ENCODE results near the gene SAT1.

The SAT1 gene

GRCh38 chrX:23811108-23811651 lies 28.2 kb downstream of the SAT1 start:
- no peak for DNase-seq

DNA sequence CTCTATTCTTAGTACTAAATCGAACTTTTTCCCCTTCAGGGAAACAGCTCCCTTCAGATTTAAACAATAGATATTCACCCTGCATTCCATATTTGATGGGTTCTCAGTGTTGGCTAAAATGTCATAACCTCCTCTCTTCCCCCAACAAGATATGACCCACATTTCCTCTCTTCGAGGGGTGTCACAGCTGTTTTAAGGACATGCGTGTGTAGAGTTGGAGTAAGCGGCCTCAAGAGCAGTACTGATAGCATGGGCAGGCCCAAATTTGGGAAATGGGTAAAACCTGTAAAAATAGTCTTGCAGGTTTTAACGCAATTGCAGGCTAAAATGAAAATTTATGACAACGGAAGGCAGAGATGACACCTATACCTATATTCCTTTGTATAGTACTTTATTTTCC lies 28.7 kb downstream of the SAT1 start:
- no peak for DNase-seq

DNA sequence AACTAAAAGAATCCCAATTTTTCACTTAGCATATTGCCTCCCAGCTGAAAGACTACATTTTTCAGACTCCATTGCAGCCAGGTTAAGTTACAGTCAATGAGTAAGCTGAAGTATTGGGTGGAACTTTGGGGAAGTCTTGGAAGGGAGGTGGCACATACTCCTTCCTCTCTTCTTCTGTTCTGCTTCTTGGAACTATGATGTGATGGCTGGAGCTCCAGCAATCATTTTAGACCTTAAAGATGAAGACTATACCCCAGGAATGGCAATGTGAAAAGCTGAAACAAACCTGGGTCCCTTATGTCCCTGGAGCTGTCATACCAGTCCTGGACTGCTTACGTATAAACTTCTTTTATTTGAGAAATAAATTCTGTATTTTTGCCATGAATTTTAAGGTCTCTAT lies 30.8 kb downstream of the SAT1 start:
- no peak for DNase-seq

- DNase-seq: no peak
These were observed 32.4 kb downstream of the SAT1 start for GRCh38 chrX:23815376-23815775.

- DNase-seq: no peak
These were observed 33.2 kb downstream of the SAT1 start for GRCh38 chrX:23816179-23816578.

DNA sequence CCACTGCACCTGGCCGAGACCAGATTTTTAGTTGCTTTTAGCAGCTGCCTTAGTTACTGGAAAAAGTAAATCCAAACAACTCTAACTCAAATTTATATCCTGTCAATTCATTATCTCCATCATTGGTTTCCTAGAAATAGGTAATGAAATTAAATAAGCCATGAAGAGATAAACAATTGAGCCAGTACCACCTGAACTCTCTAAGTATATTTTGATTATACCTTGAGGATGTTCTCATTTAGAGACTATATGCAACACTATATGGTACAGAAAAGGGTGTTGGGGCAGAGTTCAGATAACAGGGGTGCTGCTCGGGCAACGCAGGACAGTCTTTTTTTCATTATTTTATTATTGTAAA lies 35.0 kb downstream of the SAT1 start:
- no peak for DNase-seq

GRCh38 chrX:23819385-23820234 lies 36.6 kb downstream of the SAT1 start:
- no peak for DNase-seq

GRCh38 chrX:23820235-23820782 lies 37.3 kb downstream of the SAT1 start:
- DNase-seq: peak in 1 of 5 experiments; percentile 72

DNA sequence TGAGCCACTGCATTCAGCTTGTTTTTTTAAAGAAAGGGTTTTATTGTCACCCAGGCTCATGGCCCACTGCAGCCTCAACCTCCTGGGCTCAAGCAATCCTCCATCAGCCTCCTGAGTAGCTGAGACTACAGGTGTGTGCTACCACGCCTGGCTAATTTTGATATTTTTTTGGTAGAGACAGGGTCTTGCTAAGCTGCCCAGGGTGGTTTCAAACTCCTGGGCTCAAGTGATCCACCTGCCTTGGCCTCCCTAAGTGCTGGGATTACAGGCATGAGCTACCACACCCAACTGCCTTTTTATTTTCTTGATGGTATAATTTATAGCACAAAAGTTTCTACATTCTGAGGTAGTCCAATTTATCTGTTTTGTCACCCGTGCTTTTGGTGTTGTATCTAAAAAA lies 38.9 kb downstream of the SAT1 start:
- no peak for DNase-seq

DNA sequence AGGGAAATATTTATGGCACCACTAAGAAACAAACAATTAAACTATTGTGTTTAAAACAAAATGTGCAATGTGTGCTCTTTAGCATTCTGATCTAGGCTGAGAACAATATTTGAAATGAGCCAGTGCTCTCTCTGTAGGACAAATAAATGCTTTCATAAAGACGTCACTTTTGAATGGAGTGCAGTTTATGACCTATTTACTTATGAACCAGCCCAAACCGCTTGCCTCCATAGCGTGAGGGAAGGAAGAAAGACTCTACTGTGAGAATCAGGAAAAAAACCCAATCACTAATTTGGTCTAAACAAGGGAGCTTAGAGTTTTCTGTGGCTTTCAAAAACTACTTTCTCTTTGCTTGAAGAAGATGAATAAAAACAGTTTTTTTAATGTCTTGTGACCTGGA lies 39.4 kb downstream of the SAT1 start:
- no peak for DNase-seq

- no peak for DNase-seq
These were observed 39.9 kb downstream of the SAT1 start for GRCh38 chrX:23822841-23823240.

DNA sequence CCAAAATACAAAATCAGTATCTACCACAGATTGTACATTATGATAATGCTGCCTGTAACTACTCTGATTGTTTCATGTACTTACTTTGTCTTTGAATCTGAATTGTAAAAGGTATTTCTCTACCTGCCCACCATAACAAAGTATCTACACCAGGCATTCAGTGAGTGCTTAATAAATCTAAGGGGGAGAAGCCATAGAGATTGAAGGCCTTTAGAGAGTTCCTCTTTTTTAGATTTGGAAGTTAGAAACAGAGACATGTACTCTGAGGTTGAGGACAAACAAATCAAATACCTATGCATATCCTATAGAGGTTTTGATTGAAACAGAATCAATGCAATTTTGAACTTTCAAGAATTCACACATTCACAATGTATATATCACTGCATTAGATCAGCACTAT lies 42.7 kb downstream of the SAT1 start:
- peak in 1 of 5 experiments; percentile 29 for DNase-seq

DNA sequence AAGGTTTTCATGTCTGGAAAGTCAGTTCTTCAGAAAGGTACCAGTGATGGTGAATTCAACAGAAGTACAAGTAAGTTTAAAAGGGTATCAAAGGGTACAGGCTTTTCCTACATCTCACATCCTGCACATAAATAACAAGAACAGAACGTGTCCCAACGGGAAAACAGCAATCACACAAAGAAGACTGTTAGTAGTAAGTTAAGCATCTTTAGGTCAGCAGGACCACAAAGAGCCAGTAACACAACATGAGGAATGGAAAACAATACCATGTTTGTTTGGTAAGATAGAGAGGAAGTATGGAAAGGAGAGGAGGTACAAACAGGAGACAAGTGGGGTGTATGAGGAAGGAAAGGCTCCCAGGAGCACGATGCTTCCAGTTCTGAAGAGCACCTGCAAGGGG lies 43.2 kb downstream of the SAT1 start:
- DNase-seq: no peak

DNA sequence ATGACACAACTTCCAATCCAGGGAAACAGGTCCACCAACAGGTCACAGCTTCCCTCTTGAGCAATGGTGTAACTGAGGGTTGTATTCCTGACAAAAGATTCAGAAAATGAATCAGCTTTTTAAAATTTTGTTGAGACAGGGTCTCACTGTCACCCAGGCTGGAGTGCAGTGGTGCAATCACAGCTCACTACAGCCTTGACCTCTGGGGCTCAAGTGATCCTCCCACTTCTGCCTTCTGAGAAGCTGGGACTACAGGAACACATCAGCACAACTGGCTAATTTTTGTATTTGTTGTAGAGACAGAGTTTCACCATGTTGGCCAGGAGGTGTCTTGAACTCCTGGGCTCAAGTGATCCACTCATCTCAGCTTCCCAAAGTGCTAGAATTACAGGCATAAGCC lies 43.7 kb downstream of the SAT1 start:
- no peak for DNase-seq

DNA sequence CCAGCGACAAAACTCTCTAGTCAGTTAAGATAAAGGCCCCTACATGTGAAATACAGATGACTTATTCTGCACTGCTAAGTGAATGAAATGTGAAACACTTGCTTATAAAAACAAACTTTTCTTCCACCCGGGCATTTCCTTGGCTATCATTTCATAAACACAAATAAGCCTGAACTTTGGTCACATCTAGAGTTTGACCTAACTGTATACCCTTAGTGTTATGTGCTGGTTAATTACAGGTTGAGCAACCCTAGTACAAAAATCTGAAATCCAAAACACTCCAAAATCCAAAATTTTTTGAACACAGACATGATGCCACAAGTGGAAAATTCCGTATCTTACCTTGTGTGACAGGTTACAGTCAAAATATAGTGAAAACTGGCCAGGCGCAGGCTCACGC lies 45.9 kb downstream of the SAT1 start:
- DNase-seq: no peak

- no peak for DNase-seq
These were observed 49.7 kb downstream of the SAT1 start for GRCh38 chrX:23832721-23833120.

Measured in T-helper 2 cell (primary cell).